HL-60 (cell line): ENCODE results near the gene SOX1.

Source experiments
- CTCF ChIP-seq: IDR thresholded peaks from one replicate; pipeline ENCODE4 v1.5.1; 2011; ENCODE audit warnings: low read length, control low read depth, inconsistent platforms; ENCODE audit not compliant: insufficient read depth
- REST ChIP-seq: IDR thresholded peaks from 2 replicates; pipeline ENCODE4 v1.6.1; 2012; ENCODE audit warnings: low read depth; ENCODE audit not compliant: insufficient replicate concordance

DNA sequence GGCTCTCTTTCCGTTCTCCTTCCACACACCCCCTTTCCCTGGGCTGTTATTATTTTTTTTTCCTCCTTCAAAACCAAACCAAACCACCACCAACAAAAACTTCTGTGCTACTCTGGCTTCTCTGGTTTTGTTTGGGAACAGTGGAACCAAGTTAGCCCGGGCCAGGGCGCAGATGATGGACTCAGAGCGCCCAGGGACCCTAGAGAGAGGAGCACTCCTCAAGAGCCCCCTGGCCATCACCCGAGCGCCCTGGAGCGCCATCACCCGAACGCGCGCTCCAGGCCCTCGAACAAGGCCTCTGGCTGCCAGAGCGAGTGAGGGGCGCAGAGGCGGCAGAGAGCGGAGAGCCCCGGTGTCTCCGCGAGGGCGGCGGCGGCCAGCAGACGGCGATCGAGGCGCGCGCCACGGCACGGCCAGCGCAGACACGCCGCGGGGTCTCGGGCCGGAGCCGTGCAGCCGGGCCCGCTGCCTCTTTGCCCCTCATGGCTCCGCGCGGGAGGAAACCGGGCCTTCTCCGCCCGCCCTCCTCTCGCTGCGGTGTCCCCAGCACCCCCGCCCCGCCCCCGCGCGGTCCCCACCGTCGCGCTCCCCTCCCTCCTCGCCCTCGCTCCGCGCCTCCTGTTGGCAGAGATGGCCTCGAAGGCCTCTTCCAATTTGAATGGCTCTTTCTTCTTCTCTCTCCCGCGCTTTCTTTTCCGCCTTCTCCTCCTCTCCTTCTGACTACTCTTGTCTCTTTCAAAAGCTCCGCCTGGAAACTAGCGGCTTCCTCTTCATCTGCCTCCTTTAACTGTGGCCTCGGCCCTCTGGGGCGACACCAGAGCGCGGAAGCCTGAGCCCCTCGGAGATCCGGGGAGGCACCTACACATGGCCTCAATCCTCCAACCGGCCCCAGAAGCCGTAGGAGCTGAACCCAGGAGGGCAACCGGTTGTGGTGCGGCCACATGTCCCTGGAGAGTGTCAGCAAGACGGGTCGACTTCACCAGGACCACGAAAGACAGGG lies 4.1 kb upstream of the SOX1 start:
- TF ChIP-seq CTCF: no peak
- TF ChIP-seq REST: no peak
